C4-2B (cell line): ENCODE results near the gene ADD1.

ENCODE experiments used
- ZFX ChIP-seq: fragments of 450-650 bp; IDR thresholded peaks from 2 replicates; pipeline ENCODE4 v1.6.1; 2017
- TF ChIP-seq, protein P1 (sequence below): fragments of 450-650 bp; conservative IDR thresholded peaks from 2 replicates; pipeline ENCODE4 v1.5.1; 2017; ENCODE audit warnings: mild to moderate bottlenecking

DNA sequence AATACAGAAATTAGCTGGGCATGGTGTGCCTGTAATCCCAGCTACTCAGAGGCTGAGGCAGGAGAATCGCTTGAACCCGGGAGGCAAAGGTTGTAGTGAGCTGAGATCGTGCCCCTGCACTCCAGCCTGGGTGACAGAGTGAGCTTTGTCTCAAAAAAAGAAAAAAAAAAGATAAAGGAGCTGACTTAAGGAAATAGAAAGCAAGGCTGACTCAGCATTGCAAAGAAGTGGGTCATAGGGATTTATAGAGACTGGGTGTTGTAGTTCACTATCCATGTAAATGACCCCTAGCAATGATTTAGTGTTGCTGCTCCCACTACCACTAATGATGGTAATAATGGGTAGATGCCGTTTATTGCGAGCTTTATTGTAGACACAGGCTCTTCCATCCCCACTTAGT lies 47.6 kb downstream of the ADD1 start:
- TF ChIP-seq, protein P1, sequence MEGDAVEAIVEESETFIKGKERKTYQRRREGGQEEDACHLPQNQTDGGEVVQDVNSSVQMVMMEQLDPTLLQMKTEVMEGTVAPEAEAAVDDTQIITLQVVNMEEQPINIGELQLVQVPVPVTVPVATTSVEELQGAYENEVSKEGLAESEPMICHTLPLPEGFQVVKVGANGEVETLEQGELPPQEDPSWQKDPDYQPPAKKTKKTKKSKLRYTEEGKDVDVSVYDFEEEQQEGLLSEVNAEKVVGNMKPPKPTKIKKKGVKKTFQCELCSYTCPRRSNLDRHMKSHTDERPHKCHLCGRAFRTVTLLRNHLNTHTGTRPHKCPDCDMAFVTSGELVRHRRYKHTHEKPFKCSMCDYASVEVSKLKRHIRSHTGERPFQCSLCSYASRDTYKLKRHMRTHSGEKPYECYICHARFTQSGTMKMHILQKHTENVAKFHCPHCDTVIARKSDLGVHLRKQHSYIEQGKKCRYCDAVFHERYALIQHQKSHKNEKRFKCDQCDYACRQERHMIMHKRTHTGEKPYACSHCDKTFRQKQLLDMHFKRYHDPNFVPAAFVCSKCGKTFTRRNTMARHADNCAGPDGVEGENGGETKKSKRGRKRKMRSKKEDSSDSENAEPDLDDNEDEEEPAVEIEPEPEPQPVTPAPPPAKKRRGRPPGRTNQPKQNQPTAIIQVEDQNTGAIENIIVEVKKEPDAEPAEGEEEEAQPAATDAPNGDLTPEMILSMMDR, result no peak
- no peak for TF ChIP-seq ZFX
